PC-9 (cell line): ENCODE results near the gene HES5. TPM values are rescaled to one million over a fixed set of nuclear protein-coding genes. Genes with fewer than 3 reads are reported as not detected.

ENCODE experiments used
- BruUV-seq: library from RNA; stranded (reverse); fragments of 400-500 nt; replicated peaks from 2 replicates; lab custom pipeline; 2021; lab: Mats Ljungman, UMichigan
- CTCF ChIA-PET: fragments of 300-600 bp; sonication (Branson Sonifier 250); formaldehyde crosslinking; loops from one replicate; lab custom pipeline; 2022; ENCODE audit warnings: antibody characterized with exemption; lab: Charles Lee
- POLR2A ChIA-PET: fragments of 300-600 bp; sonication (Branson Sonifier 250); formaldehyde crosslinking; loops from one replicate; lab custom pipeline; 2022; ENCODE audit warnings: antibody characterized with exemption; ENCODE audit not compliant: unreplicated experiment; lab: Charles Lee
- DNase-seq, 2 experiments: peaks; one replicate each; pipeline versions ENCODE4 v3.0.0 to v3.0.0-alpha.2; 2015 to 2022; ENCODE audit warnings: mixed read lengths in 1 of 2
- H2AFZ ChIP-seq: fragments of 200-600 bp; sonication (generic); 2 replicates; pipeline ENCODE4 v1.8.1; 2017; ENCODE audit warnings: antibody characterized with exemption
- H3F3A ChIP-seq: fragments of 200-600 bp; sonication (generic); 2 replicates; pipeline ENCODE4 v1.8.1; 2017; ENCODE audit warnings: antibody characterized with exemption, mild to moderate bottlenecking, low read depth; ENCODE audit not compliant: insufficient read depth
- H3K27ac ChIP-seq: fragments of 200-600 bp; sonication (generic); 2 replicates; pipeline ENCODE4 v1.6.1; 2016; ENCODE audit warnings: mixed run types
- H3K27me3 ChIP-seq: fragments of 200-600 bp; sonication (generic); 2 replicates; pipeline ENCODE4 v1.6.1; 2016; ENCODE audit warnings: low read depth, mixed run types; ENCODE audit not compliant: insufficient read depth
- H3K36me3 ChIP-seq: fragments of 200-600 bp; sonication (generic); 2 replicates; pipeline ENCODE4 v1.6.1; 2016; ENCODE audit warnings: low read depth, mixed run types
- H3K4me1 ChIP-seq: fragments of 200-600 bp; sonication (generic); replicated peaks from 2 replicates; pipeline ENCODE4 v1.6.1; 2016; ENCODE audit warnings: mixed run types; ENCODE audit not compliant: insufficient read depth
- H3K4me2 ChIP-seq: fragments of 200-600 bp; sonication (generic); 2 replicates; pipeline ENCODE4 v1.6.1; 2017; ENCODE audit warnings: mixed run types
- H3K4me3 ChIP-seq: fragments of 200-600 bp; sonication (generic); 2 replicates; pipeline ENCODE4 v1.6.1; 2016; ENCODE audit warnings: mixed run types
- H3K79me2 ChIP-seq: fragments of 200-600 bp; sonication (generic); 2 replicates; pipeline ENCODE4 v1.6.1; 2017; ENCODE audit warnings: low read depth, mixed run types
- H3K9me2 ChIP-seq: fragments of 200-600 bp; sonication (generic); 2 replicates; pipeline ENCODE4 v1.8.1; 2017; ENCODE audit warnings: mild to moderate bottlenecking; ENCODE audit not compliant: insufficient read depth
- H3K9me3 ChIP-seq: fragments of 200-600 bp; sonication (generic); 2 replicates; pipeline ENCODE4 v1.8.1; 2016; ENCODE audit warnings: low read depth; ENCODE audit not compliant: insufficient read depth
- H4K20me1 ChIP-seq: fragments of 200-600 bp; sonication (generic); 2 replicates; pipeline ENCODE4 v1.8.1; 2017; ENCODE audit not compliant: insufficient read depth
- EZH2 ChIP-seq: fragments of 200-600 bp; sonication (generic); IDR thresholded peaks from 2 replicates; pipeline ENCODE4 v1.8.0; 2017; ENCODE audit warnings: antibody characterized with exemption, low read depth
- intact Hi-C: fragments of 100-400 bp; cut with micrococcal nuclease; formaldehyde crosslinking; loops from one replicate; pipeline ENCODE4 v1.10.0; 2022; ENCODE audit not compliant: unreplicated experiment
- total RNA-seq: library from RNA; stranded (reverse); gene quantifications from 2 replicates; pipeline ENCODE4 v1.2.3, GENCODE V29; 2021
- TF ChIP-seq, protein P1 (sequence below): fragments of 200-600 bp; sonication (generic); conservative IDR thresholded peaks from 2 replicates; pipeline ENCODE4 v1.6.1; 2017; ENCODE audit warnings: mixed run types, antibody characterized with exemption, mild to moderate bottlenecking, moderate library complexity

The HES5 gene
- total RNA-seq, 1 experiment from 2014 or later, result not detected

DNA sequence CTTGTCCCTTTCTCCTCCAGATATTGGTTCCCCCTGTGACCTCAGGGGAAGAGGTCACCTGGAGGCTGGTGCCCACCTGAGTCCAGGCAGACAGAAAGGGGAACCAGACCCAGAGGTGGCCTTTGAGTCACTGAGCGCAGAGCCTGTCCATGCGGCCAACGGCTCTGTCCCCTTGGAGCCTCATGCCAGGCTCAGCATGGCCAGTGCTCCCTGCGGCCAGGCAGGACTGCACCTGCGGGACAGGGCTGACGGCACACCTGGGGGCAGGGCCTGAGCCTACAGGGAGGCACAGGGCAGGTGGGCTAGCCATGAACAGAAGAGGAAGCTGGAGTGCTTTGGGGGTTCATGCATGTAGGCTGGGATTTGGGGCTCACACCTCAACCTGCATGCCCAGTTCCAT lies 28.8 kb upstream of the HES5 start:
- Histone ChIP-seq H3K9me2 (no peaks in the 10 kb centered on the region), H3K9me3 (no peaks in the 10 kb centered on the region), H3K4me2 (no peak overlapping the region), H3F3A (no peaks in the 10 kb centered on the region), H4K20me1 (no peaks in the 10 kb centered on the region), H3K4me3 (no peak overlapping the region), H3K4me1 (no peaks in the 10 kb centered on the region), H3K36me3 (no peaks in the 10 kb centered on the region), H3K27me3 (no peaks in the 10 kb centered on the region; the same call in 1 of the 2 replicates), H3K27ac (no peak overlapping the region), H2AFZ (no peak overlapping the region), H3K79me2 (no peaks in the 10 kb centered on the region)
- no peak for TF ChIP-seq EZH2
- TF ChIP-seq, protein P1, sequence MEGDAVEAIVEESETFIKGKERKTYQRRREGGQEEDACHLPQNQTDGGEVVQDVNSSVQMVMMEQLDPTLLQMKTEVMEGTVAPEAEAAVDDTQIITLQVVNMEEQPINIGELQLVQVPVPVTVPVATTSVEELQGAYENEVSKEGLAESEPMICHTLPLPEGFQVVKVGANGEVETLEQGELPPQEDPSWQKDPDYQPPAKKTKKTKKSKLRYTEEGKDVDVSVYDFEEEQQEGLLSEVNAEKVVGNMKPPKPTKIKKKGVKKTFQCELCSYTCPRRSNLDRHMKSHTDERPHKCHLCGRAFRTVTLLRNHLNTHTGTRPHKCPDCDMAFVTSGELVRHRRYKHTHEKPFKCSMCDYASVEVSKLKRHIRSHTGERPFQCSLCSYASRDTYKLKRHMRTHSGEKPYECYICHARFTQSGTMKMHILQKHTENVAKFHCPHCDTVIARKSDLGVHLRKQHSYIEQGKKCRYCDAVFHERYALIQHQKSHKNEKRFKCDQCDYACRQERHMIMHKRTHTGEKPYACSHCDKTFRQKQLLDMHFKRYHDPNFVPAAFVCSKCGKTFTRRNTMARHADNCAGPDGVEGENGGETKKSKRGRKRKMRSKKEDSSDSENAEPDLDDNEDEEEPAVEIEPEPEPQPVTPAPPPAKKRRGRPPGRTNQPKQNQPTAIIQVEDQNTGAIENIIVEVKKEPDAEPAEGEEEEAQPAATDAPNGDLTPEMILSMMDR, result no peak
- POLR2A ChIA-PET, result no interaction called here
- CTCF ChIA-PET, result no interaction called here
- no TSS peak for BruUV-seq
- intact Hi-C loops, result no loop called here
- DNase-seq, result no peak

DNA sequence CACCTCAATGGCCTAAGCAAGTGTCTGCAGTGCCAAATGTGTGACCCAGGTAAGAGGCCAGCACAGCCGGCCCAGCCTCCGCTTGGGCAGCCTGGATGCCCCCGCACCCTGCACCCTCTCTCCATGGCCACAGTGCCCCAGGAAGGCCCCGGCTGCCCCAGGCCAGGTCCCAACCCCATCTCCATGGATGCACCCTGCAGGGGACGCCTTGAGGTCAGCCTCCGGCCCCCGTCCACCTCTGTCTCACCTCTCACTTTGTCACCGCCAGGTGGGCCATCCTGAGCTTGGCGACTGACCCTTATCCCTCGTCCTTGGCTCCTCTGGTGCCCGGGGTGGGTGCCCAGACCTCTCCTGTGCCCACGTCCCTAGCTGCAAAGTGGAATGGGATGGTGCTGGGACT lies 28.4 kb upstream of the HES5 start:
- no peaks in the 10 kb centered on the region for H4K20me1 ChIP-seq
- TF ChIP-seq, protein P1, result no peak
- TF ChIP-seq EZH2, result no peak
- no peak for DNase-seq
- no peaks in the 10 kb centered on the region for H3K4me1 ChIP-seq
- POLR2A ChIA-PET, result no interaction called here
- BruUV-seq, result no TSS peak
- no peak overlapping the region for H3K4me2 ChIP-seq
- intact Hi-C loops, result no loop called here
- H3K36me3 ChIP-seq, result no peaks in the 10 kb centered on the region
- no peaks in the 10 kb centered on the region for H3F3A ChIP-seq
- H3K9me3 ChIP-seq, result no peaks in the 10 kb centered on the region
- CTCF ChIA-PET, result no interaction called here
- H2AFZ ChIP-seq, result no peak overlapping the region
- H3K27ac ChIP-seq, result no peak overlapping the region
- H3K27me3 ChIP-seq, result no peaks in the 10 kb centered on the region; the same call in 1 of the 2 replicates
- H3K79me2 ChIP-seq, result no peaks in the 10 kb centered on the region
- H3K4me3 ChIP-seq, result no peak overlapping the region
- H3K9me2 ChIP-seq, result no peaks in the 10 kb centered on the region

DNA sequence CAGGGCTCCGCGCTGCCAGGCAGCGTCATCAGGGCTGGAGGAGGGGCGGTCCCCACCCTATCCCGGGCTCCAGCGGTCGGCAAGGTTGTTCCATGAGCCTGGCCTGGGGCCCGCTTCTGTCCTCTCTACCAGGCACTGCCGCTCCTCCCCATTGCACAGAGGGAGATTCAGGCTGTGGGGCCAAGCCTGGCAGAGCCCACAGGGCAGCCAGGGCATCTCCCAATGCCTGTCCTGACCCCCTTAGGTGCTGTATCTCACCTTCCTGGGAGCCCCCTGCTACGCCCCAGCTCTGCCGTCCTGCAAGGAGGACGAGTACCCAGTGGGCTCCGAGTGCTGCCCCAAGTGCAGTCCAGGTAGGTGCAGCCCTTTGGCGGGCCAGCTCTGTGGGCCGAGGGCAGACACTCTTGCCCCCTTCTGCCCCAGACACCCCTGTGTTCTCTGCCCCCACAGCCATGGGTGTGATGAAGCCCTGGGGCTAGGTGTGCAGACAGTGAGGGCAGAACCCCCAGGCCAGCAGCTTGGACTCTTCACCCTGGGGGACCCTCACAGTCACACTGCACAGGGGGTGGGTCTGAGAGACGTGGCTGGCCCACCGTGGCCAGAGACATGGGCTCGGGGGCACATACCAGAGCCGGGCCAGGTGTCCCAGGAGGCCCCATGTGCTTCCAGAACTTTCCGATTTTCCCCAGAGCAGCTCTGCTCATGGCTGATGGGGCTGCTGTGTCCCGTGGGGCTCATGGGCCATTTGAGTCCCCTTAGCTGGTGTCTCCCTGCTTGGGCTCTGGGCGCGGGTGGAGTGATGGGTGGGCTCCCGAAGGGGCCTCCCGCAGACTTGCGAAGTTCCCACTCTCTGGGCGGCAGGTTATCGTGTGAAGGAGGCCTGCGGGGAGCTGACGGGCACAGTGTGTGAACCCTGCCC lies 27.7 kb upstream of the HES5 start:
- H2AFZ ChIP-seq, result no peak overlapping the region
- no peak for TF ChIP-seq EZH2
- TF ChIP-seq, protein P1, result no peak
- no peaks in the 10 kb centered on the region for H3K36me3 ChIP-seq
- ChIA-PET POLR2A (no interaction called here), CTCF (no interaction called here)
- H3K79me2 ChIP-seq, result no peaks in the 10 kb centered on the region
- no peak overlapping the region for H3K27ac ChIP-seq
- no peaks in the 10 kb centered on the region for H3F3A ChIP-seq
- H3K4me2 ChIP-seq, result no peak overlapping the region
- no peaks in the 10 kb centered on the region for H4K20me1 ChIP-seq
- H3K4me1 ChIP-seq, result no peaks in the 10 kb centered on the region
- intact Hi-C loops, result no loop called here
- no peak for DNase-seq
- H3K4me3 ChIP-seq, result no peak overlapping the region
- no peaks in the 10 kb centered on the region for H3K9me3 ChIP-seq
- no TSS peak for BruUV-seq
- H3K9me2 ChIP-seq, result no peaks in the 10 kb centered on the region
- H3K27me3 ChIP-seq, result no peaks in the 10 kb centered on the region; the same call in 1 of the 2 replicates
